Measurements from ENCODE around the gene S100A3.

DNA sequence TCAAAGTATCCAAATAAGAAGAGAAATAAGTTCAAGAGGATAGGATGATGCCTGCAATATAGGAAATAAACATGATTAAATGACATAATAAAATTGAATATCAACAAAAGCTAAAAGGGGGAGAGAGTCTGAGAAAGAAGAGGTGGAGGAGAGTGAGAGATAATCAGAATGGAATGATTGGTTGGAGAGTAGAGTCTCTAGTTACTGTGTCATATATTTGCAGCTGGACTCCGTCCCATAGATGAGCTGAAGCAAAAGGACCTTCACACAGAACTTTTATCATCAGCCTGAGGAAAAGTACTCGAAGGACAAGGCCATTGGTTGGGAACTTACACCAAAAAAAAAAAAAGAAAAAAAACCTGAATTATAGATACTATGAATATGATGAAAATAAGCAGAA lies 39.4 kb upstream of the S100A3 start:
- TF ChIP-seq POLR2A (IDR thresholded peaks at IDR 0.05; ENCODE audit: low read length) (no peak), CEBPB (IDR thresholded peaks at IDR 0.05) (no peak), PBX3 (IDR thresholded peaks at IDR 0.05) (no peak), MAX (IDR thresholded peaks at IDR 0.05) (no peak), EP300 (IDR thresholded peaks at IDR 0.05) (no peak), REST (IDR thresholded peaks at IDR 0.05) (no peak)
- TF ChIP-seq, protein P1, sequence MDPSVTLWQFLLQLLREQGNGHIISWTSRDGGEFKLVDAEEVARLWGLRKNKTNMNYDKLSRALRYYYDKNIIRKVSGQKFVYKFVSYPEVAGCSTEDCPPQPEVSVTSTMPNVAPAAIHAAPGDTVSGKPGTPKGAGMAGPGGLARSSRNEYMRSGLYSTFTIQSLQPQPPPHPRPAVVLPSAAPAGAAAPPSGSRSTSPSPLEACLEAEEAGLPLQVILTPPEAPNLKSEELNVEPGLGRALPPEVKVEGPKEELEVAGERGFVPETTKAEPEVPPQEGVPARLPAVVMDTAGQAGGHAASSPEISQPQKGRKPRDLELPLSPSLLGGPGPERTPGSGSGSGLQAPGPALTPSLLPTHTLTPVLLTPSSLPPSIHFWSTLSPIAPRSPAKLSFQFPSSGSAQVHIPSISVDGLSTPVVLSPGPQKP (IDR thresholded peaks at IDR 0.05; ENCODE audit: low read depth, low read length): no peak

Data from A549 (cell line).